Heart left ventricle (tissue), 16 donors: ENCODE results near the gene SEMA4G. TPM values are rescaled to one million over a fixed set of nuclear protein-coding genes. Genes with fewer than 3 reads are reported as not detected.
A peak's percentile ranks its signal among the peaks of the same experiment; 100 is the strongest.

ENCODE experiments used
- ATAC-seq, 4 donors: fragments of 200-7000 bp; cut with Tn5 transposase; one replicate each; pipeline ENCODE4 v1.9.1; 2020 to 2022; ENCODE audit warnings: moderate library complexity in 4 of 4, mild to moderate bottlenecking in 3 of 4, moderate number of reproducible peaks in 1 of 4
- DNase-seq, 5 donors: peaks; one replicate each; pipeline ENCODE4 v3.0.0-alpha.2; 2020
- H3K27ac ChIP-seq, 12 donors: fragments of 200-600 bp; sonication (generic) in 4 of 12; one replicate each; pipeline versions ENCODE4 v1.5.0 to v1.8.0; 2016 to 2022; ENCODE audit warnings: mild to moderate bottlenecking in 2 of 12
- H3K27me3 ChIP-seq, 9 donors: fragments of 200-600 bp; sonication (generic) in 2 of 9; one replicate each; pipeline versions ENCODE4 v1.5.1 to v1.8.0; 2016 to 2022; ENCODE audit warnings: mild to moderate bottlenecking in 3 of 9
- H3K36me3 ChIP-seq, 9 donors: fragments of 200-600 bp; sonication (generic) in 2 of 9; one replicate each; pipeline versions ENCODE4 v1.5.0 to v1.8.0; 2018 to 2022; ENCODE audit warnings: mild to moderate bottlenecking in 2 of 9
- H3K4me1 ChIP-seq, 12 donors: fragments of 200-600 bp; sonication (generic) in 4 of 12; one replicate each; pipeline versions ENCODE4 v1.5.0 to v1.8.0; 2016 to 2022; ENCODE audit warnings: mild to moderate bottlenecking in 3 of 12
- H3K4me3 ChIP-seq, 12 donors: fragments of 200-600 bp; sonication (generic) in 4 of 12; one replicate each; pipeline versions ENCODE4 v1.5.0 to v1.8.0; 2017 to 2022; ENCODE audit warnings: mild to moderate bottlenecking in 9 of 12, moderate library complexity in 4 of 12
- H3K9me3 ChIP-seq, 12 donors: fragments of 200-600 bp; sonication (generic) in 4 of 12; one replicate each; pipeline versions ENCODE4 v1.5.0 to v1.8.0; 2016 to 2022; ENCODE audit warnings: mild to moderate bottlenecking in 1 of 12
- POLR2A ChIP-seq, 2 donors: fragments of 450-650 bp; IDR thresholded peaks; one replicate each; pipeline ENCODE4 v1.6.1; 2017; ENCODE audit warnings: antibody characterized with exemption in 2 of 2, mild to moderate bottlenecking in 2 of 2, moderate library complexity in 2 of 2
- WGBS, 4 donors: extraction: QIAGEN DNeasy Blood & Tissue Kit in 2 of 4; methylation state at CpG; one replicate each; pipeline versions ENCODE4 v1.1.5 to v1.1.7; 2013 to 2018; 5-methylcytosine and 5-hydroxymethylcytosine counted together
- intact Hi-C, 10 donors: fragments of 100-400 bp; cut with DNase I; formaldehyde crosslinking; loops; one replicate each; pipeline versions ENCODE4 v1.11.1 to v1.14.2; 2022
- polyA plus RNA-seq, 2 donors: library from polyadenylated mRNA; stranded (reverse); fragments of 200-250 nt; gene quantifications; one replicate each; pipeline ENCODE4 v1.2.3, GENCODE V29; 2013
- total RNA-seq, 9 donors: library from RNA; depleted of rRNA in 2 of 9; stranded (reverse); fragments of >200 nt in 2 of 9; fragmentation: NEBNext Ultra II Directional in 3 of 9; extraction: Animal tissue kit (Norgen Biotek cat#: 25700) in 3 of 9; gene quantifications; one replicate each; pipeline versions ENCODE4 v1.1.0 to v1.2.4, GENCODE V29; 2016 to 2023
- TF ChIP-seq, protein P1 (sequence below), 12 donors: fragments of 200-600 bp; sonication (generic) in 4 of 12; IDR thresholded peaks; one replicate each; pipeline versions ENCODE4 v1.5.0 to v1.8.0; 2018 to 2022; ENCODE audit warnings: antibody characterized with exemption in 12 of 12, mild to moderate bottlenecking in 5 of 12
- donor health status: ischemic (EF 13 %, LVEDD 7.1; RV severe dilation, severe dysfunction).
- donor health status: healthy with polysubstance abuse.
- donor health status: DM: no; HTN: yes; CAD: no.
- donor health status: DM: no; HTN: no; CAD: no.
- donor health status: ischemic (EF 25% LVEDD 6.9; RV normal size, moderate dysfunction).
- donor health status: ischemic (EF 25% LVEDD 5.7; RV mildly dilated, moderate dysfunction).
- donor health status: healthy.
- donor health status: DM: yes; HTN: yes; CAD: no.
- donor health status: ischemic (EF 35%, LVEDD 5.7; RV mildly dilated, moderate dysfunction).
- donor health status: nonischemic (EF 11% LVEDD 7.7; RV severe dilation, severe dysfunction).
- donor health status: DM: yes; HTN: yes; CAD: no.
- donor health status: PGD.
- donor health status: ischemic (EF 29% LVEDD 5.4; RV normal size, mild dysfunction).
- donor health status: nonischemic (EF 23%, LVEDD 6.1; RV moderate dilation, normal function).

Gene SEMA4G
- total and polyA plus RNA-seq, 11 donors, result 0.22 to 1.8 (median 1.00) TPM

DNA sequence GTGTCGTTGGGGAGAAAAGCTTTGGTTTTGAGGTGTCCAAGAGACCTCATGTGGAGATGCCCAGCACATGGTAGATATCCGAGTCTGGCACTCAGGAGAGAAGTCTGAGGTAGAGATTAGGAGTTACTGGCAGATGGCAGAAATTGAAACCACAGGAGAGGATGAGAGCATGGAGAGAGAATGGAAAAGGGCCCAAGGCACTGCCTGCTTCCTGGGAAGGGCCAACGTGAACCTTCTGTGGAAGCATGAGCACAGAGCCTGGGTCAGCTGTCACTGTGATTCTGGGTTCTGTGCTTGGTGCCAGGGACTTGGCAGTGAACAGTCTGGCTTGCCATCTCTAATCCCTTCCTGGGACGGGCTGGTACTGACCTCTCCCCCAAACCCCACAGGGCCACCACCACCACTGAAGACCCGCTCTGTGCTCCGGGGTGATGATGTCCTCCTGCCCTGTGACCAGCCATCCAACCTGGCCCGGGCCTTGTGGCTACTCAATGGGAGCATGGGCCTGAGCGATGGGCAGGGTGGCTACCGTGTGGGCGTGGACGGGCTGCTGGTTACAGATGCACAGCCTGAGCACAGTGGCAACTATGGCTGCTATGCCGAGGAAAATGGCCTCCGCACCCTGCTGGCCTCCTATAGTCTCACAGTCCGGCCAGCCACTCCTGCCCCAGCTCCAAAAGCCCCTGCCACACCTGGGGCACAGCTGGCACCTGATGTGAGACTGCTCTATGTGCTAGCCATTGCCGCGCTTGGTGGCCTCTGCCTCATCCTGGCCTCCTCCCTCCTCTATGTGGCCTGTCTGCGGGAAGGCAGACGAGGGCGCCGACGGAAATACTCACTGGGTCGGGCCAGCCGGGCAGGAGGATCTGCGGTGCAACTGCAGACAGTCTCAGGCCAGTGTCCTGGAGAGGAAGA lies 13.9 kb downstream of the SEMA4G start:
- ATAC-seq (no peak), DNase-seq (peak in 1 of 5 donors; percentile 4)
- Histone ChIP-seq H3K4me1 (peaks cover 0 to 23% (median 17%) of the 10 kb centered on the region in 12 donors), H3K27ac (no peak overlapping the region), H3K9me3 (no peaks in the 10 kb centered on the region), H3K27me3 (no peaks in the 10 kb centered on the region), H3K4me3 (no peak overlapping the region), H3K36me3 (peaks cover 0 to 71% (median 44%) of the 10 kb centered on the region in 9 donors)
- TF ChIP-seq, protein P1, sequence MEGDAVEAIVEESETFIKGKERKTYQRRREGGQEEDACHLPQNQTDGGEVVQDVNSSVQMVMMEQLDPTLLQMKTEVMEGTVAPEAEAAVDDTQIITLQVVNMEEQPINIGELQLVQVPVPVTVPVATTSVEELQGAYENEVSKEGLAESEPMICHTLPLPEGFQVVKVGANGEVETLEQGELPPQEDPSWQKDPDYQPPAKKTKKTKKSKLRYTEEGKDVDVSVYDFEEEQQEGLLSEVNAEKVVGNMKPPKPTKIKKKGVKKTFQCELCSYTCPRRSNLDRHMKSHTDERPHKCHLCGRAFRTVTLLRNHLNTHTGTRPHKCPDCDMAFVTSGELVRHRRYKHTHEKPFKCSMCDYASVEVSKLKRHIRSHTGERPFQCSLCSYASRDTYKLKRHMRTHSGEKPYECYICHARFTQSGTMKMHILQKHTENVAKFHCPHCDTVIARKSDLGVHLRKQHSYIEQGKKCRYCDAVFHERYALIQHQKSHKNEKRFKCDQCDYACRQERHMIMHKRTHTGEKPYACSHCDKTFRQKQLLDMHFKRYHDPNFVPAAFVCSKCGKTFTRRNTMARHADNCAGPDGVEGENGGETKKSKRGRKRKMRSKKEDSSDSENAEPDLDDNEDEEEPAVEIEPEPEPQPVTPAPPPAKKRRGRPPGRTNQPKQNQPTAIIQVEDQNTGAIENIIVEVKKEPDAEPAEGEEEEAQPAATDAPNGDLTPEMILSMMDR (IDR thresholded peaks at IDR 0.05), result no peak
- no peak for TF ChIP-seq POLR2A (IDR thresholded peaks at IDR 0.05)
- 86 to 89% (median 89%) methylated on average over 16 to 24 of the region's 24 CpGs for WGBS, 4 donors
- intact Hi-C loops, result no loop called here

DNA sequence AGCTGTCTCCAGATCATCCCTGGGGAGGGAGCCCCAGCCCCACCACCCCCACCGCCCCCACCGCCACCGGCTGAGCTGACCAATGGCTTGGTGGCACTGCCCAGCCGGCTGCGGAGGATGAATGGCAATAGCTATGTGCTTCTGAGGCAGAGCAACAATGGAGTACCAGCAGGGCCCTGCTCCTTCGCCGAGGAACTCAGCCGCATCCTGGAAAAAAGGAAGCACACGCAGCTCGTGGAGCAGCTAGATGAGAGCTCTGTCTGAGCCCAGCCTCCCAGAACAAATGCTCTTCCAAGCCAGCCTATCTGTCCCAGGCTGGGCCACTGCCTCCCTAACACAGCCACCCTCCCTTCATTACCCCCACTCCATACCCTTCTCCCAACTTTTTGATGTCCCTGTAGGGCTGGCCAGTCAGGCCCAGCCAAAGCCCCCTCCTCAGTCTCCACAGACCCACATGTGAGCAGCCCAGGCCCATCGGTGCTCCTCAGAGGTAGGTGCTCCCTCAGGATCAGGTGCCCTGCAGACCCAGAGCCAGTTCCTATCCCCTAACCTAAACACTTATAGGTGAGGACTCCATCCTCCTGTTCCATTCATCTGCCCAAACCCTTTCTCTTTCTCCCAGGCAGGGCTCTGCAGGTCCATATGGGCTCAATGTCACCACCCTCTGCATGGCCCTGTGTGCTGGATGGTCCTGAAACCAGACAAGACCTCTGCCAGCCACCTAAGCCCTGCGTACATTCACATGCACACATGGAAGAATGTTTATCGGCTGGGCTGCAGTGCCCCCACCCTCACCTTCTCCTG lies 14.8 kb downstream of the SEMA4G start:
- DNase-seq, result no peak
- Histone ChIP-seq H3K4me1 (peaks cover 0 to 29% (median 21%) of the 10 kb centered on the region in 12 donors), H3K27ac (no peak overlapping the region), H3K4me3 (no peak overlapping the region), H3K27me3 (no peaks in the 10 kb centered on the region), H3K36me3 (peaks cover 0 to 63% (median 42%) of the 10 kb centered on the region in 9 donors), H3K9me3 (no peaks in the 10 kb centered on the region)
- TF ChIP-seq, protein P1 (IDR thresholded peaks at IDR 0.05), result no peak
- TF ChIP-seq POLR2A (IDR thresholded peaks at IDR 0.05), result no peak
- ATAC-seq, result no peak
- intact Hi-C loops, result no loop called here
- WGBS, 4 donors, result 79 to 85% (median 80%) methylated on average over 8 to 13 of the region's 13 CpGs

DNA sequence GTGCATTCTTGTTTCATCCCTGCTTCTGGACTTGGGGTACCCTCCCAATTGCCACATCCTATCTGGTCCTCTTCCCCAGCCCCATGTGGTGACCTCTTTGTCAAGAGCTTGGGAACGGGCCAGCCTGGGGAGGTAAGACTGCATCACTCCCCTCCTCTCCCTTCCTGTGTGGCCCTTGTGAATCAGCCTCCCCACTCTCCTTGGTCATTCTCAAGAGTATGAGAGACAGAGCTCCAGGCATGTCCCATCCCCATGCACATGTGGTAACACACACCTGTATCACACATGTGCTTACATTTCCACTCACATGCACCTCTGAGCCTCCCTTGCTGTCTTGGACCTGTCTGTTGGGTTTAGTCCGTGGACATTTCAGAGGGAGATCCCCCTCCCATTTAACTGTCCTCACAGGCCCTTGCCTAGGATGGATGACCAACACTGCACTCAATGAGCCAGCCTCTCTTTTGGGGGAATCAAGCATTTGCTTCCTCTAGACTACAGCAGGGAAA lies 15.4 kb downstream of the SEMA4G start:
- no peak for ATAC-seq
- Histone ChIP-seq H3K4me3 (no peak overlapping the region), H3K4me1 (peaks cover 0 to 31% (median 23%) of the 10 kb centered on the region in 12 donors), H3K9me3 (no peaks in the 10 kb centered on the region), H3K36me3 (peaks cover 0 to 64% (median 43%) of the 10 kb centered on the region in 9 donors), H3K27me3 (no peaks in the 10 kb centered on the region), H3K27ac (no peak overlapping the region)
- intact Hi-C loops, result loop anchor here in 2 of 10 donors (5.0 kb wide), 2 partner anchors 43 to 48 kb away; partner anchors contain the start of genes PDZD7 (in 1 of the 2) and SFXN3 (in 1 of the 2)
- no peak for DNase-seq
- TF ChIP-seq, protein P1 (IDR thresholded peaks at IDR 0.05), result no peak
- TF ChIP-seq POLR2A (IDR thresholded peaks at IDR 0.05), result no peak
- 74 to 86% (median 79%) methylated on average over 2 of the region's 2 CpGs for WGBS, 4 donors
